HG03103 (cell line): Measurements from ENCODE around the gene EXOC6B.

Source experiments
- ATAC-seq: cut with Tn5 transposase; IDR thresholded peaks from one replicate; pipeline ENCODE4 v1.9.1; 2021; ENCODE audit warnings: low read depth; ENCODE audit not compliant: unreplicated experiment

Gene EXOC6B

GRCh38 chr2:72142570-72143440 is 683.0 kb downstream of the EXOC6B start:
- ATAC-seq: no peak

GRCh38 chr2:72141881-72142451 is 683.9 kb downstream of the EXOC6B start:
- ATAC-seq: no peak

- ATAC-seq: no peak
Measured at GRCh38 chr2:72141032-72141645, 684.7 kb downstream of the EXOC6B start.

GRCh38 chr2:72140621-72140960 is 685.2 kb downstream of the EXOC6B start:
- no peak for ATAC-seq

GRCh38 chr2:72139874-72140620 is 685.8 kb downstream of the EXOC6B start:
- no peak for ATAC-seq

GRCh38 chr2:72139471-72139873 is 686.4 kb downstream of the EXOC6B start:
- ATAC-seq: no peak

- no peak for ATAC-seq
Measured at GRCh38 chr2:72138921-72139381, 686.9 kb downstream of the EXOC6B start.

- ATAC-seq: no peak
Measured at GRCh38 chr2:72138011-72138881, 687.6 kb downstream of the EXOC6B start.

GRCh38 chr2:72137498-72138010 is 688.3 kb downstream of the EXOC6B start:
- ATAC-seq: peak; percentile 90

GRCh38 chr2:72136933-72137497 is 688.8 kb downstream of the EXOC6B start:
- peak; percentile 29 for ATAC-seq

- no peak for ATAC-seq
Measured at GRCh38 chr2:72136331-72136730, 689.5 kb downstream of the EXOC6B start.

- no peak for ATAC-seq
Measured at GRCh38 chr2:72135921-72136320, 689.9 kb downstream of the EXOC6B start.

- no peak for ATAC-seq
Measured at GRCh38 chr2:72134997-72135800, 690.6 kb downstream of the EXOC6B start.

- ATAC-seq: no peak
Measured at GRCh38 chr2:72134408-72134996, 691.3 kb downstream of the EXOC6B start.

GRCh38 chr2:72133721-72134407 is 692.0 kb downstream of the EXOC6B start:
- no peak for ATAC-seq

- ATAC-seq: no peak
Measured at GRCh38 chr2:72132981-72133720, 692.7 kb downstream of the EXOC6B start.
